GM23338 (cell line): ENCODE measurements around the gene CDH4. TPM values are rescaled to one million over a fixed set of nuclear protein-coding genes. Genes with fewer than 3 reads are reported as not detected.

Experiments used
- ATAC-seq: fragments of 200-7000 bp; cut with Tn5 transposase; 3 replicates; pipeline ENCODE4 v1.9.1; 2020
- DNase-seq: peaks from one replicate; pipeline ENCODE4 v3.0.0-alpha.2; 2015; ENCODE audit warnings: low spot score
- H2AFZ ChIP-seq: fragments of 200-600 bp; sonication (generic); 2 replicates; pipeline ENCODE4 v1.8.0; 2016; ENCODE audit warnings: antibody characterized with exemption, mild to moderate bottlenecking, moderate library complexity
- H3F3A ChIP-seq: fragments of 200-600 bp; sonication (generic); replicated peaks from 2 replicates; pipeline ENCODE4 v1.8.0; 2017; ENCODE audit warnings: antibody characterized with exemption, mixed run types, low read depth
- H3K27ac ChIP-seq: fragments of 200-600 bp; sonication (generic); 2 replicates; pipeline ENCODE4 v1.6.1; 2016; ENCODE audit warnings: low read depth
- H3K27me3 ChIP-seq: fragments of 200-600 bp; sonication (generic); 2 replicates; pipeline ENCODE4 v1.8.0; 2016; ENCODE audit warnings: mild to moderate bottlenecking, mixed run types, moderate library complexity; ENCODE audit not compliant: insufficient read depth
- H3K36me3 ChIP-seq: fragments of 200-600 bp; sonication (generic); 2 replicates; pipeline ENCODE4 v1.8.0; 2016; ENCODE audit warnings: mild to moderate bottlenecking; ENCODE audit not compliant: insufficient read depth
- H3K4me1 ChIP-seq: fragments of 200-600 bp; sonication (generic); 2 replicates; pipeline ENCODE4 v1.8.0; 2016; ENCODE audit warnings: mild to moderate bottlenecking, moderate library complexity; ENCODE audit not compliant: insufficient read depth
- H3K4me2 ChIP-seq: fragments of 200-600 bp; sonication (generic); 2 replicates; pipeline ENCODE4 v1.7.1; 2017; ENCODE audit warnings: mixed run types
- H3K4me3 ChIP-seq: fragments of 200-600 bp; sonication (generic); 2 replicates; pipeline ENCODE4 v1.6.1; 2016; ENCODE audit warnings: mixed run types
- H3K79me2 ChIP-seq: fragments of 200-600 bp; sonication (generic); replicated peaks from 2 replicates; pipeline ENCODE4 v1.8.0; 2017; ENCODE audit warnings: mild to moderate bottlenecking; ENCODE audit not compliant: insufficient read depth
- H3K9me2 ChIP-seq: fragments of 200-600 bp; sonication (generic); 2 replicates; pipeline ENCODE4 v1.8.0; 2017; ENCODE audit not compliant: insufficient read depth
- H4K20me1 ChIP-seq: fragments of 200-600 bp; sonication (generic); replicated peaks from 2 replicates; pipeline ENCODE4 v1.8.0; 2017; ENCODE audit warnings: mild to moderate bottlenecking; ENCODE audit not compliant: insufficient read depth
- H3K27ac Mint-ChIP-seq: 2 replicates; pipeline ENCODE4 v1.8.0; 2020; ENCODE audit warnings: inconsistent platforms, mild to moderate bottlenecking, moderate library complexity, mixed read lengths
- H3K27me3 Mint-ChIP-seq: 3 replicates; pipeline ENCODE4 v1.8.0; 2022; ENCODE audit warnings: low read depth, mild to moderate bottlenecking, moderate library complexity, mixed read lengths, inconsistent platforms; ENCODE audit not compliant: insufficient read depth, poor library complexity
- H3K36me3 Mint-ChIP-seq: 3 replicates; pipeline ENCODE4 v1.8.0; 2021; ENCODE audit warnings: low read depth, mild to moderate bottlenecking, inconsistent platforms, moderate library complexity, mixed read lengths
- H3K4me1 Mint-ChIP-seq: 3 replicates; pipeline ENCODE4 v1.8.0; 2020; ENCODE audit warnings: mild to moderate bottlenecking, inconsistent platforms, mixed read lengths
- H3K4me3 Mint-ChIP-seq: 3 replicates; pipeline ENCODE4 v1.8.0; 2021; ENCODE audit warnings: moderate library complexity, mild to moderate bottlenecking, inconsistent platforms, mixed read lengths
- H3K9me3 Mint-ChIP-seq: 3 replicates; pipeline ENCODE4 v1.8.0; 2020; ENCODE audit warnings: moderate library complexity, mild to moderate bottlenecking, inconsistent platforms, mixed read lengths
- CREB1 ChIP-seq: fragments of 250-450 bp; sonication (Bioruptor Pico); IDR thresholded peaks from 2 replicates; pipeline ENCODE4 v1.5.0; 2020; ENCODE audit warnings: low read depth, mild to moderate bottlenecking, moderate library complexity
- EZH2 ChIP-seq: fragments of 200-600 bp; sonication (generic); IDR thresholded peaks from one replicate; pipeline ENCODE4 v1.8.0; 2017; ENCODE audit warnings: antibody characterized with exemption, mild to moderate bottlenecking, low read depth; ENCODE audit not compliant: unreplicated experiment
- STAT1 ChIP-seq: IDR thresholded peaks from one replicate; pipeline ENCODE4 v1.6.1; 2016; ENCODE audit warnings: antibody characterized with exemption; ENCODE audit not compliant: unreplicated experiment
- ZNF114 ChIP-seq: fragments of 250-450 bp; sonication (Bioruptor Pico); IDR thresholded peaks from 2 replicates; pipeline ENCODE4 v1.5.0; 2020; ENCODE audit warnings: mild to moderate bottlenecking, moderate library complexity
- ZNF331 ChIP-seq: fragments of 250-450 bp; sonication (Bioruptor Pico); IDR thresholded peaks from 2 replicates; pipeline ENCODE4 v1.5.0; 2020; ENCODE audit warnings: low read depth, mild to moderate bottlenecking, moderate library complexity
- polyA plus RNA-seq: library from polyadenylated mRNA; unstranded; fragments of >200 nt; fragmentation: Nextera tagmentation; extraction: Ambion mirVana; gene quantifications from 2 replicates; pipeline ENCODE4 v1.2.1, GENCODE V29; 2016
- total RNA-seq: library from RNA; depleted of rRNA; stranded (reverse); fragments of >200 nt; shearing (Covaris generic); gene quantifications from 2 replicates; pipeline ENCODE4 v1.2.3, GENCODE V29; 2014
- TF ChIP-seq, protein P1 (sequence below): fragments of 250-450 bp; sonication (Bioruptor Pico); IDR thresholded peaks from 2 replicates; pipeline ENCODE4 v1.5.0; 2020; ENCODE audit warnings: mild to moderate bottlenecking, moderate library complexity
- TF ChIP-seq, protein P2 (sequence below), 2 experiments: fragments of 200-600 bp in 1 of 2; sonication (generic) in 1 of 2; conservative IDR thresholded peaks; 2 replicates each; pipeline versions ENCODE4 v1.5.1 to v1.6.1; 2016 to 2017; ENCODE audit warnings: antibody characterized with exemption in 2 of 2, low read depth in 2 of 2, mild to moderate bottlenecking in 2 of 2, moderate library complexity in 1 of 2

Gene CDH4
- total and polyA plus RNA-seq, 2 experiments from 2014 or later: 1.2 to 4.2 TPM

DNA sequence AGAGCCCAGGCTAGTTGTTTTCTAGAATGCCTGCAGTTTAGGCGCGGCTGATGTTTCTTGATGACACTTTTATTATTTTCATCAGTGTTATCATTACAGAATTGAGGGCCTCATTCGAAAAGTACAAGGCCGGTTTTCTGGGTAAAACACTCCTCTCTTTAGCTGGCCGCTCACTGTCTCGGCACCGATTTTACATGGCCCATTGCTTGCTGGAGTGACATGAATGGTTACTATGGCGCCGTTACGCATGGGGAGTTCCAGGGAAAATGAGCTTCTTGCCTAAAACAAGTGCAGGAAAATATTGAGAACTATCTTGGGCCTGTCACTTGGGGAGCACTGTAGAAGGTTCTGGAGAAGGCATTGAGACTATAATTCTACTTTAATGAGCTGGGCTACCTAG lies 317.8 kb downstream of the CDH4 start (continued):
- TF ChIP-seq, protein P1, sequence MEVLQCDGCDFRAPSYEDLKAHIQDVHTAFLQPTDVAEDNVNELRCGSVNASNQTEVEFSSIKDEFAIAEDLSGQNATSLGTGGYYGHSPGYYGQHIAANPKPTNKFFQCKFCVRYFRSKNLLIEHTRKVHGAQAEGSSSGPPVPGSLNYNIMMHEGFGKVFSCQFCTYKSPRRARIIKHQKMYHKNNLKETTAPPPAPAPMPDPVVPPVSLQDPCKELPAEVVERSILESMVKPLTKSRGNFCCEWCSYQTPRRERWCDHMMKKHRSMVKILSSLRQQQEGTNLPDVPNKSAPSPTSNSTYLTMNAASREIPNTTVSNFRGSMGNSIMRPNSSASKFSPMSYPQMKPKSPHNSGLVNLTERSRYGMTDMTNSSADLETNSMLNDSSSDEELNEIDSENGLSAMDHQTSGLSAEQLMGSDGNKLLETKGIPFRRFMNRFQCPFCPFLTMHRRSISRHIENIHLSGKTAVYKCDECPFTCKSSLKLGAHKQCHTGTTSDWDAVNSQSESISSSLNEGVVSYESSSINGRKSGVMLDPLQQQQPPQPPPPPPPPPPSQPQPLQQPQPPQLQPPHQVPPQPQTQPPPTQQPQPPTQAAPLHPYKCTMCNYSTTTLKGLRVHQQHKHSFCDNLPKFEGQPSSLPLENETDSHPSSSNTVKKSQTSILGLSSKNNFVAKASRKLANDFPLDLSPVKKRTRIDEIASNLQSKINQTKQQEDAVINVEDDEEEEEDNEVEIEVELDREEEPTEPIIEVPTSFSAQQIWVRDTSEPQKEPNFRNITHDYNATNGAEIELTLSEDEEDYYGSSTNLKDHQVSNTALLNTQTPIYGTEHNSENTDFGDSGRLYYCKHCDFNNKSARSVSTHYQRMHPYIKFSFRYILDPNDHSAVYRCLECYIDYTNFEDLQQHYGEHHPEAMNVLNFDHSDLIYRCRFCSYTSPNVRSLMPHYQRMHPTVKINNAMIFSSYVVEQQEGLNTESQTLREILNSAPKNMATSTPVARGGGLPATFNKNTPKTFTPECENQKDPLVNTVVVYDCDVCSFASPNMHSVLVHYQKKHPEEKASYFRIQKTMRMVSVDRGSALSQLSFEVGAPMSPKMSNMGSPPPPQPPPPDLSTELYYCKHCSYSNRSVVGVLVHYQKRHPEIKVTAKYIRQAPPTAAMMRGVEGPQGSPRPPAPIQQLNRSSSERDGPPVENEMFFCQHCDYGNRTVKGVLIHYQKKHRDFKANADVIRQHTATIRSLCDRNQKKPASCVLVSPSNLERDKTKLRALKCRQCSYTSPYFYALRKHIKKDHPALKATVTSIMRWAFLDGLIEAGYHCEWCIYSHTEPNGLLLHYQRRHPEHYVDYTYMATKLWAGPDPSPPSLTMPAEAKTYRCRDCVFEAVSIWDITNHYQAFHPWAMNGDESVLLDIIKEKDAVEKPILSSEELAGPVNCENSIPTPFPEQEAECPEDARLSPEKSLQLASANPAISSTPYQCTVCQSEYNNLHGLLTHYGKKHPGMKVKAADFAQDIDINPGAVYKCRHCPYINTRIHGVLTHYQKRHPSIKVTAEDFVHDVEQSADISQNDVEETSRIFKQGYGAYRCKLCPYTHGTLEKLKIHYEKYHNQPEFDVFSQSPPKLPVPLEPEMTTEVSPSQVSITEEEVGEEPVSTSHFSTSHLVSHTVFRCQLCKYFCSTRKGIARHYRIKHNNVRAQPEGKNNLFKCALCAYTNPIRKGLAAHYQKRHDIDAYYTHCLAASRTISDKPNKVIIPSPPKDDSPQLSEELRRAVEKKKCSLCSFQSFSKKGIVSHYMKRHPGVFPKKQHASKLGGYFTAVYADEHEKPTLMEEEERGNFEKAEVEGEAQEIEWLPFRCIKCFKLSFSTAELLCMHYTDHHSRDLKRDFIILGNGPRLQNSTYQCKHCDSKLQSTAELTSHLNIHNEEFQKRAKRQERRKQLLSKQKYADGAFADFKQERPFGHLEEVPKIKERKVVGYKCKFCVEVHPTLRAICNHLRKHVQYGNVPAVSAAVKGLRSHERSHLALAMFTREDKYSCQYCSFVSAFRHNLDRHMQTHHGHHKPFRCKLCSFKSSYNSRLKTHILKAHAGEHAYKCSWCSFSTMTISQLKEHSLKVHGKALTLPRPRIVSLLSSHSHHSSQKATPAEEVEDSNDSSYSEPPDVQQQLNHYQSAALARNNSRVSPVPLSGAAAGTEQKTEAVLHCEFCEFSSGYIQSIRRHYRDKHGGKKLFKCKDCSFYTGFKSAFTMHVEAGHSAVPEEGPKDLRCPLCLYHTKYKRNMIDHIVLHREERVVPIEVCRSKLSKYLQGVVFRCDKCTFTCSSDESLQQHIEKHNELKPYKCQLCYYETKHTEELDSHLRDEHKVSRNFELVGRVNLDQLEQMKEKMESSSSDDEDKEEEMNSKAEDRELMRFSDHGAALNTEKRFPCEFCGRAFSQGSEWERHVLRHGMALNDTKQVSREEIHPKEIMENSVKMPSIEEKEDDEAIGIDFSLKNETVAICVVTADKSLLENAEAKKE (CRISPR knock-in tag): no peak
- TF ChIP-seq, protein P2, sequence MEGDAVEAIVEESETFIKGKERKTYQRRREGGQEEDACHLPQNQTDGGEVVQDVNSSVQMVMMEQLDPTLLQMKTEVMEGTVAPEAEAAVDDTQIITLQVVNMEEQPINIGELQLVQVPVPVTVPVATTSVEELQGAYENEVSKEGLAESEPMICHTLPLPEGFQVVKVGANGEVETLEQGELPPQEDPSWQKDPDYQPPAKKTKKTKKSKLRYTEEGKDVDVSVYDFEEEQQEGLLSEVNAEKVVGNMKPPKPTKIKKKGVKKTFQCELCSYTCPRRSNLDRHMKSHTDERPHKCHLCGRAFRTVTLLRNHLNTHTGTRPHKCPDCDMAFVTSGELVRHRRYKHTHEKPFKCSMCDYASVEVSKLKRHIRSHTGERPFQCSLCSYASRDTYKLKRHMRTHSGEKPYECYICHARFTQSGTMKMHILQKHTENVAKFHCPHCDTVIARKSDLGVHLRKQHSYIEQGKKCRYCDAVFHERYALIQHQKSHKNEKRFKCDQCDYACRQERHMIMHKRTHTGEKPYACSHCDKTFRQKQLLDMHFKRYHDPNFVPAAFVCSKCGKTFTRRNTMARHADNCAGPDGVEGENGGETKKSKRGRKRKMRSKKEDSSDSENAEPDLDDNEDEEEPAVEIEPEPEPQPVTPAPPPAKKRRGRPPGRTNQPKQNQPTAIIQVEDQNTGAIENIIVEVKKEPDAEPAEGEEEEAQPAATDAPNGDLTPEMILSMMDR (conservative IDR thresholded peaks at IDR 0.05; ENCODE audit: low read depth in 2 of 2): no peak

DNA sequence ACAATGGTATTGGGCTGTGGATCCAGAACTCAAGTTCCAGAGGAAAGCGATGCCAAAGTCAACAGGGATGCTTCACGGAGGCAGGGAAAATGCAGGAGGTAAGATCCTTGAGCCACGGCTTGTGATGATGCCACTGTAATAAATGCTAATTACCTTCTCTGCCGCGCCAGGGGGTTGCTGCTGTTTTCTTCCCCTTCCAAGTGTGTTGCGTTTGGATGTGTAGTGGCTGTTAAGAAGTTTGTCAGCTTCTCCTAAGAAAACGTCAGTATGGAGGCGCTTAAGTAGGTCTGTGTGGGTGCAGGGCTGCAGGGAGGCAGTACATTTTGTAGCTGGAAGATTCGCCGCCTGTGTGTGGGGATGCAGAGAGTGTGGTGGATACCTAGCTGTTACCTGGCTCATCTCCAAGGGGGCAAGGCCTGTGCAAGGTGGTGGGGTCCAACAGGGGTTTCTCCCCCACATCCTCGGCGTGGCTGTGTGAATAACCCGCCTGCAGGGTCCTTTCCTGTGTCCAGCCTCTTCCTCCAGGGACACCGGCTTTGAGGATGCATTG lies 318.7 kb downstream of the CDH4 start:
- ATAC-seq: no peak

More for the DNA sequence above, 318.7 kb downstream of the CDH4 start:
- Histone ChIP-seq H3K36me3 (no peaks in the 10 kb centered on the region), H4K20me1 (no peaks in the 10 kb centered on the region), H3K9me2 (peaks cover 4% of the 10 kb centered on the region; the same call in 1 of the 2 replicates), H3K4me1 (peaks cover 11% of the 10 kb centered on the region), H3K27me3 (no peaks in the 10 kb centered on the region), H2AFZ (no peak overlapping the region), H3K79me2 (no peaks in the 10 kb centered on the region), H3K4me3 (no peak overlapping the region), H3K27ac (no peak overlapping the region), H3F3A (no peaks in the 10 kb centered on the region), H3K4me2 (no peak overlapping the region)
- Mint-ChIP-seq H3K4me3 (no peak overlapping the region), H3K9me3 (no peaks in the 10 kb centered on the region; the same call in 1 of the 3 replicates), H3K36me3 (no peaks in the 10 kb centered on the region; the same call in 2 of the 3 replicates), H3K27me3 (peaks cover 27% of the 10 kb centered on the region), H3K4me1 (peaks cover 22% of the 10 kb centered on the region), H3K27ac (no peak overlapping the region)
- no peak for DNase-seq
- TF ChIP-seq EZH2 (no peak), ZNF331 (no peak), STAT1 (no peak), ZNF114 (CRISPR knock-in tag) (no peak), CREB1 (no peak)
